Measurements from ENCODE around the gene PADI1. TPM values are rescaled to one million over a fixed set of nuclear protein-coding genes. Genes with fewer than 3 reads are reported as not detected.

The PADI1 gene
- polyA plus RNA-seq, 1 of the 3 experiments (the other 2 are of a cell fraction), result 0.26 TPM

GRCh38 chr1:17194133-17194475, 10.8 kb upstream of the PADI1 start:
- Histone ChIP-seq H3K9ac (no peak overlapping the region), H3K36me3 (replicated peaks in 1 of 2; ENCODE audit: control insufficient read depth in 1 of 2, insufficient read depth in 2 of 2, low read length in 1 of 2) (no peaks in the 10 kb centered on the region), H3K4me2 (no peak overlapping the region), H2AFZ (ENCODE audit: low read depth) (no peak overlapping the region), H3K4me3 (ENCODE audit: low read depth in 2 of 2, low read length in 1 of 2) (no peak overlapping the region), H4K20me1 (ENCODE audit: insufficient read depth) (no peaks in the 10 kb centered on the region), H3K27ac (ENCODE audit: low read depth in 2 of 2, low read length in 1 of 2) (no peak overlapping the region), H3K9me2 (no peaks in the 10 kb centered on the region), H3K27me3 (ENCODE audit: insufficient read depth) (no peaks in the 10 kb centered on the region), H3K9me3 (no peaks in the 10 kb centered on the region), H3K79me2 (ENCODE audit: insufficient read depth) (no peaks in the 10 kb centered on the region), H3K4me1 (ENCODE audit: control insufficient read depth in 1 of 2, insufficient read depth in 2 of 2, low read depth in 1 of 2, low read length in 1 of 2) (peaks cover 10 to 16% of the 10 kb centered on the region in 2 experiments; a peak in 3 of 4 replicates), H3F3A (replicated peaks; ENCODE audit: insufficient read depth) (no peaks in the 10 kb centered on the region)
- DNase-seq, result no peak
- 81% methylated on average over 3 of the region's 3 CpGs for WGBS (ENCODE audit: low lambda C conversion rate)
- ChIA-PET POLR2A (no interaction called here), CTCF (no interaction called here)
- TF ChIP-seq MXI1 (IDR thresholded peaks at IDR 0.05; ENCODE audit: low read depth, low read length), result no peak
- no peak for TF ChIP-seq FOSL2 (IDR thresholded peaks at IDR 0.05; ENCODE audit: borderline replicate concordance, low read depth)
- no peak for TF ChIP-seq NRF1 (IDR thresholded peaks at IDR 0.05; ENCODE audit: low read depth, low read length)
- TF ChIP-seq PBX3 (IDR thresholded peaks at IDR 0.05), result no peak
- TF ChIP-seq RCOR1 (IDR thresholded peaks at IDR 0.05; ENCODE audit: low read length), result no peak
- TF ChIP-seq REST (IDR thresholded peaks at IDR 0.05; ENCODE audit: low read depth, low read length), result no peak
- TF ChIP-seq ELF1 (IDR thresholded peaks at IDR 0.05), result no peak
- no peak for TF ChIP-seq GABPA (IDR thresholded peaks at IDR 0.05; ENCODE audit: low read depth)
- TF ChIP-seq FOXJ3 (CRISPR knock-in tag; IDR thresholded peaks at IDR 0.05), result no peak
- TF ChIP-seq CHD2 (IDR thresholded peaks at IDR 0.05; ENCODE audit: low read length, partially characterized antibody), result no peak
- TF ChIP-seq FOXM1 (IDR thresholded peaks at IDR 0.05; ENCODE audit: low read depth), result no peak
- no peak for TF ChIP-seq SIN3A (IDR thresholded peaks at IDR 0.05; ENCODE audit: borderline replicate concordance, low read depth, low read length)
- no peak for TF ChIP-seq RFX5 (IDR thresholded peaks at IDR 0.05; ENCODE audit: low read length)
- no peak for TF ChIP-seq TCF12 (IDR thresholded peaks at IDR 0.05)

All from SK-N-SH (cell line).